Measurements from ENCODE around the gene ADAM22. TPM values are rescaled to one million over a fixed set of nuclear protein-coding genes. Genes with fewer than 3 reads are reported as not detected.

Gene ADAM22
- total RNA-seq, 2 donors from 2014 or later = 0.29 to 1.9 TPM

DNA sequence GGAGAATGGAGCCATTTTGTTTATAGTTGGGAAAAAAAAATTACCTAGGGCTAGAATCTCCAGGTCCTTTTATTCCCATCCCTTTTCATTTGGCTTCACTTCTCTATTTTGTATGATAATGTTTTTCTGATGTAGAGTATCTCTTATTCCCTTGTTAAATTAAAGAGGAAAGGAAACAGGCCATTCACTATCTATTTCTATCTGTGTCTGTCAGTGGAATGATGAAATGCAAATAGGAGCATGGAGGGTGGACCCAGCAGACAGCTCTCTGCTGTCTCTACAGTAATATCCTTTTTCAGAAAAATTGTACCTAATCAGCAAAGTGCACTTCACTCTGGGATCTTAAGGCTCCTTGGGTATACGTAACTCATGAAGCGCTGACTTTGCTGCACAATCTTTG, 149.8 kb downstream of the ADAM22 start:
- no peak overlapping the region for H3K4me3 Mint-ChIP-seq
- no peaks in the 10 kb centered on the region for H3K4me1 Mint-ChIP-seq (ENCODE audit: low read depth in 2 of 2)
- DNase-seq (ENCODE audit: low spot score) (no peak), ATAC-seq (no peak)
- H3K27ac Mint-ChIP-seq = no peak overlapping the region
- H3K9me3 Mint-ChIP-seq = peaks cover 4% of the 10 kb centered on the region
- no peaks in the 10 kb centered on the region for H3K36me3 Mint-ChIP-seq
- H3K27me3 Mint-ChIP-seq = no peaks in the 10 kb centered on the region

DNA sequence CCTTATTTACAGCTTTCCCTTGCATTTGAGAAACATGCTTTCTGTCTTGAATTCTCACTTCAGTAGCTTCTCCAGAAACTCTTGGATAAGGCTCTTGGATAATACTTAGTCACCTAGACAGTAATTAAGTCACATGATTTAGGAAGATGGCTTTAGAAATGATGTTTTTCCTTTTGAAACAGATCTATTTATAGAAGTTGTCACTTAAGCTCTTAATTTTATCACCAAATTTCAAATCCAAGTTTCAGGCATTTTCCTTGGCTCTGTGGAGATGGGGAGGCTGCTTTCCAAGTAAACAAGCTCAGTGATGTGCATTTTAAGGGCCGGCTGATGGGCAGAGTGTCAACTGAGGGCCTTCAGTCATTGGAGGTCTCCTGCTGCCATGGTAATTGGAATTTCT, 155.5 kb downstream of the ADAM22 start:
- Mint-ChIP-seq H3K27ac (no peak overlapping the region), H3K27me3 (no peaks in the 10 kb centered on the region), H3K36me3 (no peaks in the 10 kb centered on the region), H3K4me1 (ENCODE audit: low read depth in 2 of 2) (peaks cover 5 to 11% of the 10 kb centered on the region in 2 donors), H3K4me3 (no peak overlapping the region), H3K9me3 (no peaks in the 10 kb centered on the region)
- ATAC-seq (no peak), DNase-seq (ENCODE audit: low spot score) (no peak)

DNA sequence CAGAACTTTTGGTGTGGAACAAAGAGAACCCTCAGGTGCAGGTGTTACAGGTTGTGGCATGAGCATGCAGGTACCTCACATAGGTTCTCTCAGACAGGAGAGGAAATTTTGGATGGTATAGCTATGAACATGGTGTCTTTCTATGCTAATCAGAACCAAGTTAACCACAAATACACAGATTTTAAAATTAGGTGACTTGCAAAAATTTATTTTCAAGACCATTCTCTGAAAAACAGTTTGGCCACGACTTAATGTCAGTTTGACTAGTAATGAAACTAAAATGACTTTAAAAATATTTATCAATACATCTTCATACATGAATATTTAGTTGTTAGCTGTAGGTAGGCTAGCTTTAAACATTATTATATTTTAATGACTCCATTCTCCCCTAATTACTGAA, 156.2 kb downstream of the ADAM22 start:
- no peaks in the 10 kb centered on the region for H3K9me3 Mint-ChIP-seq
- ATAC-seq (no peak), DNase-seq (ENCODE audit: low spot score) (no peak)
- peaks cover 5 to 11% of the 10 kb centered on the region in 2 donors for H3K4me1 Mint-ChIP-seq (ENCODE audit: low read depth in 2 of 2)
- no peak overlapping the region for H3K27ac Mint-ChIP-seq
- H3K4me3 Mint-ChIP-seq = no peak overlapping the region
- no peaks in the 10 kb centered on the region for H3K36me3 Mint-ChIP-seq
- no peaks in the 10 kb centered on the region for H3K27me3 Mint-ChIP-seq

DNA sequence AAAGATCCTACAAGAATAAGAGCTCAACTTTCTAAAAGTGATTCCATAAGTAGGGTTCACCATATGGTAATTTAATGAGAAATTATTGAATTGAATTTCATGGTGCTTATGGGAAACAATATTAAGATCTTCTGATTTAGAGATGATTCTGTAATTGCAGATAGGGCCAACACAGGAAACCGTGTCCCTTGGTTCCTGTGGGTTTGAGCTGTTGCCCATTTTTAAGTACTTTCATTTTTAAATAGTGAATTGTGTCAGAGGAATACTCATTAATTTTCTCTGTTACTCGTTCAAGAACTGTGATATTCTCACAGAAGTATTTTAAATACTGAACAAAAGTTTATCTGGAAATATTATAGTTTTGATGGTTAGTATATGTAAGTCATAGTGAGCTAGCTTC, 156.6 kb downstream of the ADAM22 start:
- no peak overlapping the region for H3K27ac Mint-ChIP-seq
- H3K4me3 Mint-ChIP-seq = no peak overlapping the region
- H3K36me3 Mint-ChIP-seq = no peaks in the 10 kb centered on the region
- H3K9me3 Mint-ChIP-seq = no peaks in the 10 kb centered on the region
- H3K27me3 Mint-ChIP-seq = no peaks in the 10 kb centered on the region
- H3K4me1 Mint-ChIP-seq (ENCODE audit: low read depth in 2 of 2) = peaks cover 5 to 11% of the 10 kb centered on the region in 2 donors
- ATAC-seq (no peak), DNase-seq (ENCODE audit: low spot score) (no peak)

DNA sequence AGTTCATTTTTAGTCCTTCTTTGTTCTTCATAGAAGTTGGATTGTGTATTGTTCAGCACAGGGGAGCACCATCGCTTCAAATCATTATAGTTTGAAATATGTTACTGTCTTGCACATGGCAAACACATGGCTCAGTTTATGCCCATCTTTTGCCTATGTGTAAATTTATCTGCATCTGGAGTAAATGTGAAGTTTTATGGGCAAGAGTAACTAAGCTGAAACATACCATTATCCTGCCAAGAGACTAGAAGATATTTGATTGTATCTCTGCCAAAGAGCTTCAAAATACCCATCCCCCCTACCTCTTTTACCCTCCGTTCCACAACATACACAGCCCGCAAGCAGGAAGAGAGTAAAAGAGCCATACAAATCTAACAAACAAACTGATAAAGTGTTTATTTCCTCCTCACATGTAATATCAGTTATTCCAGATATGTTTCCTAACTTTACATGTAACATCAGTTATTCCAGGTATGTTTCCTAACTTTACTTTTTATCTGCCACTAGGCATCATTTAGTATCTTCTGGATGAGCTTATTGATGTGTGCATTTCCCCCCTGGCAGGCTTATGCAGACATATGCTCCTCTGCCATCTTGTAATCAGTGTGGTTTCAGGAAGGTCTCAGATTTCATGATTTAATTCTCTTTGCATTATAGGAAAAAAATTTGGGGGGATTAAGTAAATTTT, 158.1 kb downstream of the ADAM22 start:
- H3K4me1 Mint-ChIP-seq (ENCODE audit: low read depth in 2 of 2) = peaks cover 5 to 11% of the 10 kb centered on the region in 2 donors
- ATAC-seq = no peak
- no peak overlapping the region for H3K4me3 Mint-ChIP-seq
- no peaks in the 10 kb centered on the region for H3K9me3 Mint-ChIP-seq
- no peak overlapping the region for H3K27ac Mint-ChIP-seq
- H3K27me3 Mint-ChIP-seq = no peaks in the 10 kb centered on the region
- DNase-seq (ENCODE audit: low spot score) = no peak
- no peaks in the 10 kb centered on the region for H3K36me3 Mint-ChIP-seq

DNA sequence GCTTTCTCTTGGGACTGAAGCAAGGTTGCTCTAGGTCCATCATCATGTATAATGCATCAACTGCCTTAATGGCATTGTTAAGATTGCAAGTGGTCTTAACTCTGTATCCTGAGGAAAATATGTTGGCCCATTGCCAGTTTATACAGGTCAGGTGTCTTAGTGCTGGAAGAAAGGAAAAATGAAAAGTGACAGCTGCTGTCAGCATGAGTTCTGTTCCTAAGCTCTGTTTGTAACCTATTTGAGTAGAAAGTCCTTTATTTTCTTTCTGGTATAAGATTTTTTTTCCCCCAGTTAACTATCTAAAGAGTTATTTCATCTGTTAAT, 158.6 kb downstream of the ADAM22 start:
- no peak overlapping the region for H3K4me3 Mint-ChIP-seq
- no peaks in the 10 kb centered on the region for H3K36me3 Mint-ChIP-seq
- H3K9me3 Mint-ChIP-seq = no peaks in the 10 kb centered on the region
- DNase-seq (ENCODE audit: low spot score) = no peak
- no peak for ATAC-seq
- H3K4me1 Mint-ChIP-seq (ENCODE audit: low read depth in 2 of 2) = peaks cover 5 to 11% of the 10 kb centered on the region in 2 donors
- no peak overlapping the region for H3K27ac Mint-ChIP-seq
- no peaks in the 10 kb centered on the region for H3K27me3 Mint-ChIP-seq

DNA sequence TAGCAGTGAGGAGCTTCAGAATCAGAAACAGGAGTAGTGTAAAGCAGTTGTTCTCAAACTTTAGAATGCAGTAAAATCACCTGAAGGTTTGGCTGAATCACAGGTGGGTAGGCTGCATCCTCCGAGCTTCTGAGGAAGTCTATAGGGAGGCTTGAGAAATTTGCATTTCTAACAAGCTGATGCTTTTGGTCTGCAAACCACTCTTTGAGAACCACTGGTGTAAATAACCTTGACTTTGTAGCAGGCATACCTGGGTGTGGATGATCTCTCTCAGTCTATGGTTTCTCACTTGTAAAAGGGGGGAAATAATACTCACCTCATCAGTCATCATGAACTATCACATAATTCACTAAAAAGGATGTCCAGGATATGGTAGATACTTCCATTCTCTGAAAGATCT, 167.7 kb downstream of the ADAM22 start:
- DNase-seq (ENCODE audit: low spot score) (no peak), ATAC-seq (no peak)
- H3K4me1 Mint-ChIP-seq (ENCODE audit: low read depth in 2 of 2) = no peaks in the 10 kb centered on the region
- no peak overlapping the region for H3K27ac Mint-ChIP-seq
- H3K4me3 Mint-ChIP-seq = no peak overlapping the region
- no peaks in the 10 kb centered on the region for H3K27me3 Mint-ChIP-seq
- no peaks in the 10 kb centered on the region for H3K9me3 Mint-ChIP-seq
- H3K36me3 Mint-ChIP-seq = no peaks in the 10 kb centered on the region

DNA sequence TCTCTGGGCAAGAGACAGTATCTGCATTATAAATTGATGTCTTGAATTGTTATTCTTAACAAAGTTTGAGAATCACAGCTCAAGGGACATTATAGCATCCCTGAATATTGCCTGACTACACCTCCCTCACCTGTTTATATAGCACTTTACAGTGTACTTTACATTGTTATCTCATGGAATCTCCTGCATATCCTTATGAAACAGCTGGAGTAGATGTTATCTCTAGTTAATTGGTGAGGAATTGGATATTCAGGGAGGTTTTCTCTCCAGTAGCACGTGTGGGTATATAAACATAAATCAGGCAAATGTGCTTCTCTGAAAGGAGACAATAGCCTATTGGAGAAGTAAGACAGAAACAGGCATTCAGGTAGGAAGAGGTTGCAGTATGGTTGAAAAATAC, 168.6 kb downstream of the ADAM22 start:
- no peak for DNase-seq (ENCODE audit: low spot score)
- Mint-ChIP-seq H3K27me3 (no peaks in the 10 kb centered on the region), H3K4me3 (no peak overlapping the region), H3K36me3 (no peaks in the 10 kb centered on the region), H3K27ac (no peak overlapping the region), H3K9me3 (no peaks in the 10 kb centered on the region), H3K4me1 (ENCODE audit: low read depth in 2 of 2) (no peaks in the 10 kb centered on the region)
- ATAC-seq = no peak

DNA sequence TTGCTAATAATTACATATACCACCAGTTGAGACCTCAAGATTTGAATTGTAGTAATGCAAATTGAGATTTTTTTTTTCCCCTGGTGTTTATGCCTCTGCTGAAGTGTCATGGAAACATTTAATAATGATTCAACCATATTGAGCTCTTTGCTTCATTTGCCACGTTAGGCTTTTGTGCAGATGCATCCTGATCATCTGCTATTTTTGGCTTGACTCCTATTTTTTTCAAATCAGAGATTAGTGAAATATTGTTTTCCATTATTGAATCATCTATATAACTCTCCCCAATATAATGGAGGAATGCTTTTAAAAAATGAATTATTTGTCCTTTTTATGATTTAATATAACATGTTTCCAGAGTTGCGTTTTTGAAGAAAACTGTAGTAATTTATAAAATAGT, 170.7 kb downstream of the ADAM22 start:
- Mint-ChIP-seq H3K4me3 (no peak overlapping the region), H3K9me3 (no peaks in the 10 kb centered on the region), H3K4me1 (ENCODE audit: low read depth in 2 of 2) (no peaks in the 10 kb centered on the region), H3K27ac (no peak overlapping the region), H3K36me3 (no peaks in the 10 kb centered on the region), H3K27me3 (no peaks in the 10 kb centered on the region)
- DNase-seq (ENCODE audit: low spot score) (no peak), ATAC-seq (no peak)

DNA sequence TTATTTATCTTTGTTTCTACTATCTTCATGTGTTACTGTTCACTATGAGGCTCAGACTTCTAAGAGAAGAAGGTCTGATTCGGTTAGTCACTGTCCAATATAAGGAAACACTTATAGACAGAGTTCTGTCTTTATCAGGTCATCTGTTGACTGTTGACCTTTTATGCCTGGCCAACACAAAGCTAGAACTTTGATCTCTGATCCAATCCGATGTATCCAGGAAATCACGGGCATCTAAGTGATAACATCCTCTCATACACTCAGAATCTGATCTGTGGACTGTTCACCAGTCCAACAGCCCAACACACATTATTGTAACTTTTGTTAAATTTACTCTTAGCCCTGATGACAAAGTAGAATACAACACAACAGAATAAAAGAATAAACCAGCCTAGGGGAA, 171.2 kb downstream of the ADAM22 start:
- ATAC-seq = no peak
- Mint-ChIP-seq H3K27me3 (no peaks in the 10 kb centered on the region), H3K4me1 (ENCODE audit: low read depth in 2 of 2) (no peaks in the 10 kb centered on the region), H3K27ac (no peak overlapping the region), H3K4me3 (no peak overlapping the region), H3K9me3 (no peaks in the 10 kb centered on the region), H3K36me3 (no peaks in the 10 kb centered on the region)
- no peak for DNase-seq (ENCODE audit: low spot score)

DNA sequence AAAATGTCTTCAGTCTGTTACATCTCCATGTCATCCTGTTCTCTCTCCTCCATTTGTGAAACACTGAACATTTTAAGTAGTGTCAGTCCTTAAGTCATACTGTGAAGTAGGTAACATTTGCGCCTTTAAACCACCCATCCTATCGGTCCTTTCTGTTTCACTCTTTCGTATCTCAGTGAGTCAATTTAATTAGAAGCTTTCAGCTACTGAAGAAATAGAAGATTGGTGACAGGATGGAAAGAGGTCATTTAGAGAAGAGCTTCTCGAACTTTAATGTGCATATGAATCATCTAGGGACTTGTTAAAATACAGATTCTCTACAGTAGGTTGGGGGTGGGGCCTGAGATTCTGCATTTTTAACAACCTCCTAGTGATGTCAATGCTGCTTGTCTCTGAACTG, 172.4 kb downstream of the ADAM22 start:
- ATAC-seq = peak in 1 of 2 donors; percentile 75
- no peaks in the 10 kb centered on the region for H3K27me3 Mint-ChIP-seq
- DNase-seq (ENCODE audit: low spot score) = no peak
- no peaks in the 10 kb centered on the region for H3K36me3 Mint-ChIP-seq
- H3K4me1 Mint-ChIP-seq (ENCODE audit: low read depth in 2 of 2) = no peaks in the 10 kb centered on the region
- no peaks in the 10 kb centered on the region for H3K9me3 Mint-ChIP-seq
- no peak overlapping the region for H3K4me3 Mint-ChIP-seq
- H3K27ac Mint-ChIP-seq = no peak overlapping the region

DNA sequence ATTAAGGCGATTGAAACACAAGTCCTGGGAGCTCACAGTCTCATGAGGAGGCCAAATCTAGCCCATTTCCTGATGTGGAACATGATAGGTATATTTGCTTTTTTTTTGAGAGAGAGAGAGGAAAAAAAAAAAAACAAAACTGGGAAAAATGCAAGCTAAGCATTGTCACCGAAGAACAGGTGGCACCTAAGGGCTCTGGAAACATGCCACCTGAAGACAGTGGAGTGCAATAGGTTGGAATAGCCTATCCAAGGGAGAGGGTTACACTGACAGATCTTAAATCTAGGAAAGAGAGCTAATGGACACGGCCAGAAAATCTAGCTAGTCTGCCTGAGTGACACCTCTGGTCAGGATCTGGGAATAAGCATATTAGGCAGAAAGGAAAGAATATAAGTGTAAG, 175.6 kb downstream of the ADAM22 start:
- H3K9me3 Mint-ChIP-seq = no peaks in the 10 kb centered on the region
- no peak for ATAC-seq
- H3K4me3 Mint-ChIP-seq = no peak overlapping the region
- no peaks in the 10 kb centered on the region for H3K36me3 Mint-ChIP-seq
- no peak overlapping the region for H3K27ac Mint-ChIP-seq
- H3K4me1 Mint-ChIP-seq (ENCODE audit: low read depth in 2 of 2) = no peaks in the 10 kb centered on the region
- no peaks in the 10 kb centered on the region for H3K27me3 Mint-ChIP-seq
- DNase-seq (ENCODE audit: low spot score) = no peak

DNA sequence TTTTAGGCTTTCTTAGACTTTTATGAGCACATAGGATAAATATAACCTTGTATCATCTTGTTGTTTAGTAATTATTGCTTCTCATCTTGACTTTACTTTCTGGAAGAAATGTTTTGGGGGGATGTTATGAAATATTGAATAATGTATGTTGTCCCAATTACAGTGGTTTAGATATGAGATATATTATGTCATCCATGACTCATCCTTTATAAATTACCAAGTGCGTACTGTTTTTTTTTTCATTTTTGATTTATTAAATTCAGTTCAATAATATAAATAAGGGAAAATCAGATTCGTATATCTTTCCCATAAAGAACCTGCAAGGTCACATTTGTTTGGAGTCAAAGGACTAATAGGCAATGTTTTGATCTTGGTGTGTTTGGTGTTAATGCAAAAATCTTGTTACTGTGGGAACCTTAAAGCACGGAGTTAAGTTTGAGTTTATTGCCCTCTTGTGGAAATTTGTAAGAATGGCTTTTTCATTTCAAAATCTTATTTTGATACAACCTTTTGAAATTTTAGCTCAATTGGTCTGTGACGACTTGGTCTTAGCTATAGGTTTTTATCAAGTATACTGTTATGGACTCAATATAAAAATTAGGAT, 177.2 kb downstream of the ADAM22 start:
- ATAC-seq (no peak), DNase-seq (ENCODE audit: low spot score) (no peak)
- Mint-ChIP-seq H3K27me3 (no peaks in the 10 kb centered on the region), H3K4me3 (no peak overlapping the region), H3K36me3 (no peaks in the 10 kb centered on the region), H3K27ac (no peak overlapping the region), H3K4me1 (ENCODE audit: low read depth in 2 of 2) (no peaks in the 10 kb centered on the region), H3K9me3 (no peaks in the 10 kb centered on the region)

DNA sequence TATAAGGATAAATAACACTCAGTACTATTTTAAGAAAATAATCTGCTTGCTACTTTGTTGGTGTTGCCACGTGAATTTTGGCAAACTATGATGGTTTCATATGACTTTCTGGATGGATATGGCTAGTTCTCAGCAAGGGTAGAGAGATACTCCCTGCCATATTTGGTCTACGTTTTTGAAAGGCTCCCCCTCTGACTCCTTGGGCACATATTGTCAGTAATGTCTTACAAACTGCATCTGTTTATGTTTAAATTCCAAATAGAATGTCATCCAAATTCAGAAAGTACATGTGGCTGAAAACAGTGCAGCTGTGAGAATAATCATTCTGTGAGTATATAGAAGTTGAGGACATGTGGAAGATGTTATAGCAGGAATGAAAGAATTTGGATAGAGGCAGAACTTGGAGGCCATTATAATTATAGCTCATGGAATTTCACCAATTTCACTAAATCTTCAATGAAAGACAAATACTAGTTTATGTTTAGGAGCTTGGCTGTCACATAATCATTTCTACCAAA, 178.0 kb downstream of the ADAM22 start:
- no peak overlapping the region for H3K27ac Mint-ChIP-seq
- DNase-seq (ENCODE audit: low spot score) (no peak), ATAC-seq (no peak)
- no peak overlapping the region for H3K4me3 Mint-ChIP-seq
- H3K36me3 Mint-ChIP-seq = no peaks in the 10 kb centered on the region
- no peaks in the 10 kb centered on the region for H3K27me3 Mint-ChIP-seq
- no peaks in the 10 kb centered on the region for H3K9me3 Mint-ChIP-seq
- H3K4me1 Mint-ChIP-seq (ENCODE audit: low read depth in 2 of 2) = no peaks in the 10 kb centered on the region

Measured in natural killer cell treated with Interleukin-12 subunit alpha and Interleukin-12 subunit beta and Interleukin-15 and Interleukin-18, amount 100 ng/mL, for 72 hours (primary cell).